Measurements from ENCODE around the gene SLC45A2.

- no peak for TF ChIP-seq YY1 (IDR thresholded peaks at IDR 0.05; ENCODE audit: insufficient read depth, insufficient read length)
- no peak for TF ChIP-seq ZNF274 (IDR thresholded peaks at IDR 0.05; ENCODE audit: low read depth, low read length)
- TF ChIP-seq SUZ12 (IDR thresholded peaks at IDR 0.05; ENCODE audit: extremely low read depth, insufficient read depth, insufficient read length), result no peak
These were observed 18.3 kb upstream of the SLC45A2 start for GRCh38 chr5:34002629-34003328.
